Superior temporal gyrus (tissue), 1 donor: ENCODE measurements around the gene COQ8A.
"Not testable (repeated sequence)": the region's sequence is repeated elsewhere in the genome, so short reads cannot be mapped to it uniquely, and the experiment has no call there.

ENCODE experiments used
- DNase-seq: peaks from one replicate; pipeline ENCODE4 v3.0.0-alpha.2; 2016; ENCODE audit errors: extremely low spot score

COQ8A gene

DNA sequence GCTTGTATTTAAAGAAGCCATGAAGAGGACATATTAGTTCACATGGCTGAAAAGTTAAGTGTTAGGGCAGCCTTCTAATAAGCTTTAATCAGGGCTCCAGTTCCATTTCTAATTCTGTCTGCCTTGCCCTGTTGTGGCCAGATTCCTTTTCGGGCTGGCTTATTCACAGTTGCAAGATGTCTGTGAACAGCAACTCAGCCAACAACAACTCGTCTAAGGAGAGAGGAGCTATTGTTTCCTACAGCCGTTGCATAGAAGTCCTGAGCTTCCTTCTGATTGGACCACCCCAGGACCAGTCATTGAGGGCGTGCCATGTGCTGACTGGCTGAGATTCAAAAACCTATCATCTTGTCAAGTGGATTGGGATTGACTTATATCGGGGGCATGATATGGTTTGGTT is 18.6 kb upstream of the COQ8A start:
- DNase-seq = no peak

DNA sequence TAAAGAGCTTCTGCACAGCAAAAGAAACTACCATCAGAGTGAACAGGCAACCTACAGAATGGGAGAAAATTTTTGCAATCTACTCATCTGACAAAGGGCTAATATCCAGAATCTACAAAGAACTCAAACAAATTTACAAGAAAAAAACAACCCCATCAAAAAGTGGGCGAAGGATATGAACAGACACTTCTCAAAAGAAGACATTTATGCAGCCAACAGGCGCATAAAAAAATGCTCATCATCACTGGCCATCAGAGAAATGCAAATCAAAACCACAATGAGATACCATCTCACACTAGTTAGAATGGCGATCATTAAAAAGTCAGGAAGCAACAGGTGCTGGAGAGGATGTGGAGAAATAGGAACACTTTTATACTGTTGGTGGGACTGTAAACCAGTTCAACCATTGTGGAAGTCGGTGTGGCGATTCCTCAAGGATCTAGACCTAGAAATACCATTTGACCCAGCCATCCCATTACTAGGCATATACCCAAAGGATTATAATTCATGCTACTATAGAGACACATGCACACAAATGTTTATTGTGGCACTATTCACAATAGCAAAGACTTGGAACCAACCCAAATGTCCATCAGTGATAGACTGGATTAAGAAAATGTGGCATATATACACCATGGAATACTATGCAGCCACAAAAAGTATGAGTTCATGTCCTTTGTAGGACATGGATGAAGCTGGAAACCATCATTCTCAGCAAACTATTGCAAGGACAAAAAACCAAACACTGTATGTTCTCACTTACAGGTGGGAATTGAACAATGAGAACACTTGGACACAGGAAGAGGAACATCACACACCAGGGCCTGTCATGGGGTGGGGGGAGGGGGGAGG is 10.6 kb upstream of the COQ8A start:
- DNase-seq = not testable (repeated sequence)

DNA sequence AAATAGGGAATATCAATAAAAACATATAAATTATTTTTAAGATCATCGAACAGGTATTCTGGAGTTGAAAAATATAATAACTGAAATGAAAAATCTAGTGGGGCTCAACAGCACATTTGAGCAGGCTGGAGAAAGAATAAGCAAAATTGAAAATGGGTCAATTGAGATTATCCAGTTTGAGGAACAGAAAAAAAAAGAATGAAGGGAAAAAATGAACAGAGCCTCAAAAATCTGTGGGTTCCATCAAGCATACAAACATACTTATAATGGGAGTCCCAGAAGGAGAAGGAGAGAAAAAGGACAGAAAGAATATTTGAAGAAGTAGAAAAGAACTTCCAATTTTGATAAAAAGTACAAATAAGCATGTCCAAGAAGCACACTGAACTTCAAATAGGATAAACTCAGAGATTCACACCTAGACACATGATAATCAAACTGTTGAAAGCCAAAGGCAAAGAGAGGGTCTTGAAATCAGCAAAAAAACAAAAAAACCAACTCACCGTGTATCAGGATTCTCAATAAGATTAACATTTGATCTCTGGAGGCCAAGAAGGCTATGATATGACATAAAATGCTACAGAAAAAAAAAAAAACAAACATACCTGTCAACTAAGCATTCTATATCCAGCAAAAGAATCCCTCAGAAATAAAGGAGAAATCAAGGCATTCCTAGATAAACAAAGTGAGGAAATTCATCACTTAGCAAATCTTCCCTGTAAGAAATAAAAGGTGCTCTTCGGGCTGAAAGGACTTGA is 5.4 kb upstream of the COQ8A start:
- no peak for DNase-seq

DNA sequence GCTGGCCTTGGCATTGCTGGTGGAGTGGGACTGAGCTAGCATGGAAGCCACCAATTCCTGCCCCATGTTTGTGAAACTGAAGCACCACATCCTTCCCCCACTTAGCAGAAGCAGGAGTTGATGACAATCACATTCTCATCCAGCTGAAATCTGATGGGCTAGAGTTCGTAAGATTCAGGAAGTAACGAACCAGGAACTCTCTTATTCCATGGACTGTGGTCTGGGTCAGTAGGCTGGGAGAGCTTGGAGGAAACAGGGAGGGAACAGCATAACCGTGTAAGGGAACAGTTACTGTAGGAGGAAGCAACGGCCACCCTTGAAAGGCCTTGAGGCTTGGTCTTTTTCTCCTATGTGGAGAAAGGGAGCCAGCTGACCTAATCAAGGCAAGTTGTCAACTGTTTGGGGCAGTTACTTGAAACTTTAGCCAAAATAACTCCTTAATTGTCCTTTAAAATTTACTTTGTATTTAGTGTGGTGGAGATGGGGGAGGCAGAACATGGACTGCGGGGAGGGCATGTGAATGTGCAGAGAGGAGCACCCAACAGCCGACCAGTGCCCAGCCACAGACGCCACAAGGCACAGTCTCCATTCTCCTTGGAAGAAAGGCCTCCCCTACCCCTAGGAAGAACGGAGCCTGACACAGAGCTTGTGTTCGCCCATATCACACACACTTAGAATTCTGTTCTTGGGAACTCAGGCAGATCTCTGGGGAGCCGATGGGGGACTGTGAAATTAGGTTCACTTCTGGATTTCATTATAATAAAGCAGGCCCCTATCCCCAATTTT is 2.0 kb upstream of the COQ8A start:
- DNase-seq = no peak

DNA sequence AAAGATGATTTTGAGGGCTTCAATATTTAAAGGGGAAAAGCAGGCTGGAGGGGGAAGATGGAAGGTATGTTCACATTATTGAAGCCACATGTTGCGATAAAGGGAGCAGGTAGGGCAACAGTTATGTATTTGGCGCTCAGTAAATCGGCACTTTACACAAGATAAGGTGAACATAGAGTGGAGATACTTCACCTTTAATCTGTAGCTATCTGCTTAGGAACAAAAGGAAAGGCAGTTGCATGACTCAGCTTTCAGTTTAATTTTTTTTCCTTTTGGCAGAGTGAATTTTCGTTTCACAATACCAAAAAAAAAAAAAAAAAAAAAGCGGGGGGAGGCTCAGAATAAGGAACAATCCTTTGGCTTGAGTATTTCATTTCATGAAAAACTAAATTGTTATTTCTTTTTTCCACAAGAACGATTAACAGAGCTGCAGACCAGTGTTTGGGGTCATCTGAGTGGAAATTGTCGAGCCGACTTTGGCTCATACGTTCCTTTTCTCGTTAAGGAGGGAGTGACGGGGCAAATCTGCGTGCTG is 1.1 kb upstream of the COQ8A start:
- DNase-seq = peak; percentile 72

DNA sequence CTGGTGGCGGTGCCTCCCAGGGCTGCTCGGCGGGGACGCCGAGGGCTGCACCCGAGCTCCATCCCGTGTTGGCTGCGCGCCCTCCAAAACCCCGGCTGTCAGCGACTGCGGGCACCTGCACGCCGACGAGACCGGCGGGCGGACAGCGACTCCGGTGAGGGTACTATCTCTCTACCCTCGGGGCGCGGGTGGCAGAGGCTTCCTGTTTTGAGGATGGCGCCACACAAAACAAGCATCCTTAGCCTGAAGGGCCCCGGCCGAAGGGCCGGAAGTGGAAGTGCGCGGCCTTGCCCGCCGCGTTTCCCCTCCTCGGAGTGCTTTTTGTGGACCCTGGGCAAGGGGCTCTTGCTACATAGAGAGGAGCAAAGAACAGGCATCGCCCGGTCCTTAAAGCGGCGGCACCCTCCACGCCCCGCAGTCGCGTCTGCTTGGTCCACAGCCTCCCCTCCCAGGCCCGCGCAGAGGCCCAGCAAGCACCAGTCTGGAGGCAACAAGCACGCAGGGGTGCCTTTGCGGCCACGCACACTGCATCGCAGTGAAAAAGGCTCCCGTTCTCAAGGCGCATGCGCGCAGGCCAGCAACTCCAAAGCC is 561 bp upstream of the COQ8A start:
- DNase-seq = no peak

DNA sequence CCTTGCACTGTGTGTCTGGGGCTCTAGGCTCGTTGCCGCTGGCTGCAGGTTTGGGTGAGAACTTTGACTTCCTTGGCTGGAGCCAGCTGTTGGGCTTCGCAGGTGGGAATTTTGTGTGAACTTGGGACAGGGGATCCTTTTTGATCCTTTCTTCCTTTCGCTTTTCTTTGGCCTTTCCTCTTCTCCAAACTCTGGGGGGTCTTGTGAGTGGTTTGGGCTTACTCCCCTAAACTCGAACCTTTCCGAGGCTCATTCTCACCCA is 643 bp downstream of the COQ8A start:
- no peak for DNase-seq

DNA sequence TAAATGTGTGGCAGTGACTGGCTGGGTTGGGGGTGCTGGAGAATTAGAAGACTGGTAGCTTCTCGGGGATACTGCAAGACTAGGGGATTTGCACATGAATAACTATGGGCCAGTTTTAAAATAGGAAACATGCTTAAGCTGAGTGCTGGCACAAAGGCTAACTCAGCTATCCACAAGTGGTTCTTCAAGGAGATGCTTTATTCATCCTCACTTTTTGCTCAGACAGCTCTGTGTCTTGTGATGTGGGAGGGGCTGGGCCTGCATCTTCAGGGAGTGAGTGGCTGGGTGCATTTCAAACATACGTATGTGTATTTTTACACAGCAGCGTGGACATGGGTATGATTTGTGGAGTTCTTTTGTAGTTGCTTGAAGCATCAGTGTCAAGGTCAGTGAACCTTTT is 2.3 kb downstream of the COQ8A start:
- DNase-seq = no peak

DNA sequence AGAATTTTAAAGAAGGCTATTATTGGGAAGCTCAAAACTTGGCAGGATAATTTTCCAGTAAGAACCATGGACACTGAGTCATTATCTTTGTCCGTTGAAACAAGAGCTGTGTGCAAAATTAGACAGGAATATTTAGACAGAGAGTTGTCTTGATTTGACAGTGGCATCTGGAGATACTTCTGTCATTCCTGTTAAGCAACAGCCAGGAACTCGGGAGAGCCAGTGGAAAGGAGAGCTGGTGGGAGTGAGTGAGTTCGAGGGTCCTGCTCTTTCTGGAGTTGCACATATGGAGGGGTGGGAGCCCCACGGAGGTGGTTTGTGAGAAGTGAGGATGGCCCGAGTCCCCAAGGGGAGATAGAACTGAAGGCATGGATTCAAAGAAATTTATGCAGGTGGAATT is 3.1 kb downstream of the COQ8A start:
- DNase-seq = no peak

DNA sequence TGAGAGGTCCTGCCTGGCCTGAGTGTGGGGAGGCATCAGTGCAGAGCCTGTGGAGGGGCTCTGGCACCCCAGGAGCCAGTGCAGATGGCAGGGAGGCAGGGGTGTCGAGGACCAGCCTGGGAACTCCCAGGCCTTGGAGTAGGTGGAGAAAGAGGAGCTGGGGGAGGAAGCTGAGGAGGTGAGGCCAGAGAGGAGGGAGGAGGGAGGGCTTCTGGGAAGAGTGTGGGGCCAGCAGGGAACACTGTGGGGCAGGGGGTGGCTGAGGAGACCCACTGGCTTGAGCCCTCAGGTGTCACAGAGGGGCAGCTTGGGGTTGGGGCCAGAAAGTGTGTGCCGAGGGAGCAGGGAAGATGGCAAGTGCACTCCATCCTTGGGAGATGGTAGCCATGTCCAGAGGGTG is 3.8 kb downstream of the COQ8A start:
- no peak for DNase-seq

DNA sequence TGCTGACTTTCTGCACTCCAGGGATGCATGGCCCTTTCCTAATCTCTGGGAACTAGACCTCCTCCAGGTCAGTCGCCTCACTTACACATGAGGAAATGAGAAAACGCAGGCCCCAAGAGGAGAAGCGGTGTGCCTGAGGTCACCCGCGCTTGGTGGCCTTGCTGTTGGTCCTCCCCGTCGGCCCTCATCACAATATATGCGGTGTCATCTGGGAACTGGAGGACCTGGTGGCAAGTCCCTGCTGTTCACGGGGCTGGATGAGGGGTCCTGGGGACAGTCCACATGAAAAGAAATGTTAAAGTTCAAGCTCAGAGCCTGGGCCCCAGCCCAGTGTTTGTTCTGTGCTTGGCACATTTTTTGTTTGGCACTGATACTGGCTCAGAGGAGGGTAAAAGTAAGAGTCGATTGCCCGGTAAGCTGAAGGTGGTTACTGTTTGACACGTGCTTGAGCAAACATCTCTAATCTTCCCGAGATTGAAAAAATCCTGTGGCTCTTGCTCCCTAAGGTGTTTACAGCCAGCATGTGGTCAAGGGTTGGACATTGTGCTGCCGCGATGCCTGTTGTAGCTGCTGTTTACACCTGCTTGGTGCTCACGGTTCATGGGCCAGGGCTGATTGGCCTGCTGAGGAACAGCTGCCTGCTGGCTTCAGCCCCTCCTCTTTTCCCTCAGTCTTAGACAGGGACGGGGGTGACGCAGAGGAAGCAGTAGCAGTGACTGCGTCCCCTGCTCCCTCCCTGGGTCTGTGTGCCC is 5.2 kb downstream of the COQ8A start:
- no peak for DNase-seq

DNA sequence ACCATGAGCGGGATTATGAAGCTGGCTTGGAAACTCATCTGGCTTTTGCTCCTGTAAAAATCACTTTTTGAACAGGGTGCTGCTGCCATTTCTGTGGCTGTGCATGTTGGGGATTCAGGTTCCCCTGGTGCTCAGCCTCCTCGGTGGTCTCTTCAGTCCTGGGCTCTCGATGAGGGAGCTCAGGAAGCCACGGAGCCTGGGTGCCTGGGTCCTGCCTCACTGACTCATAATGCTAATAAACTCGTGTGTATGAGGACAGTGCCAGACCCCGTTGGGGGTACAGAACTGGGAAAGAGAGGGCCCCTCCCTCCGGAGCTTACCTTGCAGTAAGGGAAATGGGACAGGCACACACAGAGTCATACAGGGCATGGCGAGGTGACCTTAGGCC is 5.8 kb downstream of the COQ8A start:
- no peak for DNase-seq

DNA sequence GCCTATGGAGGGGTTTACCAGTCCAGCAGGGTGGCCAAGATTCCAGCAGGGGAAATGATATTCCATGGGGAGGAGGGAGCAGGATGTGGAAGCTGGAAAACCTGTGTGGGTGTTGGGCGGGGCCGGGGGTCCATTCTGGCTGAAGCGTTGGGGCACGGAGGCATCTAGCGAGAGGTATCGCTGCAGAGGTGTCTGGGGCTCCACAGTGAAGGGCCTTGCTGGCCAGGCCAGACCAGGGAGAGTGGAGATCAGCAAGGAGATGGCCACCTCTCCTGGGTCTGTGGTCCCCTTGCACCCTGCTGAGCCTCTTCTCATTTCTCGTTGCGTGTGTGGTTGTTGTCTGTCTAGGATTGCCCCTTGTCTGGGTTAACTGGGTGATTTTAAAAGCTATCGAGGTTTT is 6.2 kb downstream of the COQ8A start:
- DNase-seq = no peak

DNA sequence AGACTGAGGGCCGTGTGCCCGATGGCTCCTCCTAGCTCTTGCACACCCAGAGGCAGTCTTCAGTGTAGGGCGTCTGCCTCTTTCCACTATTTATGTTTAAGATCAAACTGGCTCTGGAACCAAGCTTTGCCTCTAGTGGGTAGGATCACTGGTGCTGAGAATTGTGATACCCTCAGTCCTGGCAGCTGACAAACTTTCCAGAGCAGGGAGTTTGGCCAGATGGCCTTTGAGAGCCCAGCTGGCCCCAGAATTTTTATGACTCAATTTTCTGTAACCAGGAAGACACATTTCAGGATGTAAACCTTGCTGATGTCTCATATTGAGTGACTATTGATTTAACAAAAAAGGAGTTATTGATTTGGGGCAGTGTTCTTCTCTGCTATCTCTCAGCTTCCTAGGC is 6.7 kb downstream of the COQ8A start:
- no peak for DNase-seq

DNA sequence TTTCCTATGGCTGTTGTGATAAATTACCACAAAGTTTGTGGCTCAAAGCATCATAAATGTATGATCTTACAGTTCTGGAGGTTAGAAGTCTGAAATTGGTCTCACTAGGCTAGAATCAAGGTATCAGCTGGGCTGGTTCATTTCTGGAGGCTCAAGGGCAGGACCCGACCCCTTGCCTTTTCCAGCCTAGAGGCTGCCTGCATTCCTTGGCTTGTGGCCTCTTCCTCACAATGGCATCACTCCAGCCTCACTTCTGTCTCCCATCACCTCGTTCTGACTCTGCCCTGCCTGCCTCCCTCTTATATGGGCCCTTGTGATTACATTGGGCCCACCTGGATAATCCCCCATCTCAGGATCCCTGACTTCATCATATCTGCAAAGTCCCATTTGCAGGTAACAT is 8.0 kb downstream of the COQ8A start:
- DNase-seq = no peak

DNA sequence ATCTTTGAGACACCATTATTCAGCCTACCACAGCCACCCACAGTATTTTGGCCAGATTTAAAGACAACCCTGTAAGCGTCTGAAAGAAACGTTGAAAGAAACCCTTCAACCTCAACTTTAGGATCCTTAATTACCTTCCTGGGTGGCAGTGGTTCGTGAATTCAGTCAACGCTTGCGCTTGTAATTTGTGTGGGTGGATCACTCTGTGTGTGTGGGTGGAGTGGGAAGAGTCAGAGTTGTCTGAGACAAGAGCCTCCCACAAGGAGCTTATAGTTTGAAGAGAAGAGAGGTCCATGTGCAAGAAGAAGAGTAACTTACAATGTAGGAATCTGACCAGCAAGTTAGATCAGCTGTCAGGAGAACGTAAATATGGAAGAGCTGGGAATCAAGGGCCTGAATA is 8.4 kb downstream of the COQ8A start:
- DNase-seq = no peak

DNA sequence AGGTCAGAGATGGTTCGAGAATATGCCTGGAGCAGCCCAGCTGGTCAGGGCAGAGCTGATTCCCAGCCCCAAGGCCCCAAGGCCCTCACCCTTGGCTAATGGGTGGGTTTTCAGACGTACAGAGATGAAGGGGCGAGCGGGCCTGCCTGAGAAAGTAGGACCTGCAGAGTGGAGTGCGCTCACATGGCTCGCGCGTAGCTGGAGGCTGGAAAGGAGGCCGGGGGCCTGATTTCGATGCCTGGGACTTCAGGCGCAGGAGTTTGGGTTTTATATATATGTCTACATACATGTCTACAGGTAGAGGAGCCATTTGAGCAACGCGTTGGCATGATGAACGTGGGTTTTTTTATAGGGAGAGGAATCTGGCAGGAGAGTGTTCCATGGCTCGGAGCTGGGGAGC is 8.9 kb downstream of the COQ8A start:
- no peak for DNase-seq

DNA sequence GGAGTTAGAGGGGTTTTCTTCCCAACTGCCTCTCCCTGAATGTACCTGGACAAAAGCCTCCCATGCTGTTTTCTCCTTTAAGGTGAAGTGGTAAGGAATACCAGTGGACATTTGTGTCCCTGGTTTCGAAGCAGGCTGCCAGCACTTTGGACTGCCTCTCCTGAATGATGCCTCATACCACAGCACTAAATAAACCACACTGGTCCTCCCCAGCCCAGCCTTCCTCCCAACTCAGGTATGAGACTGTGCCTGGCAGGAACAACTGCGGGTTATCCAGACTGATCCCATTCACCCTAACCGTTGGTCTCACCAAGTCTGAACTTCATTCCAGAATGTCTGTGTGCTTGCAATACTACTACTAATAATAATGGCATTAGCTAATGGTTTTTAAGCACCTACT is 9.3 kb downstream of the COQ8A start:
- DNase-seq = no peak

DNA sequence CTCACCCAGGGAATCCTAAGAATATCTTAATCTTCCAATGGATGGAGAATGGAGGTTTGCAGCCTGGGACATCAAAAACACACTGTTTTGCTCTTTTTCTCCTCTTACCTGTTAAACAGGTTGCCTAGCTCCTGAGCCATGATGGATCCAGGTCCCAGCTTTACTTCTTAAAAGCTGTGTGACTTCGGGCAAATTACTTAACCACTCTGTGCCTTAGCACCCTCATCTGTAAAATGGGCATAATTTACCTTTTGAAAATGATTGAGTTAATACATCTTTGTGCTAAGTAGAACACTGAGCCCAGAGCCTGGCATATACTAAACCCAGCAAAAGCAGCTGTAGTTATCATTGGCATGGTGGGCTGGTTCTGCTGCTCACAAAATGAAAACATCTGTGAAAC is 10.2 kb downstream of the COQ8A start:
- DNase-seq = no peak

DNA sequence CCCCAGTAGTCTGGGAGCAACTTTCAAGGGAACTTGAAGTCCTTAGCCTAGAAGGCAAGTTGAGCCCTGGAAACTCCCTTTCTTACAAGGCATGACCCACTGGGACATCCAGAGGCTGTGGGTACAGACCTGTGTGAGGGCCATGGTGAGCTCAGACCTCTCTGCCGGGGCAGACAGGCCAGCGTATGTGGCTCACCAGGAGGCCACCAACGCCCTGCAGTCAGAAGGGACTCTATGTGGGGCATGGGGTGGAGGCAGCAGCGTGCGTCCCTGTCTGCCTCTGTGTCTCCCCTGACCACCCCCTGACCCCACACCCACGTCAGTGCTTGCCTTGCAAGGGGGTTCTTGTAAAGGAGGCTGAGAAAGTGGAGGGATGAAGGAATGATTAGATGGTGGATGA is 10.8 kb downstream of the COQ8A start:
- DNase-seq = no peak

DNA sequence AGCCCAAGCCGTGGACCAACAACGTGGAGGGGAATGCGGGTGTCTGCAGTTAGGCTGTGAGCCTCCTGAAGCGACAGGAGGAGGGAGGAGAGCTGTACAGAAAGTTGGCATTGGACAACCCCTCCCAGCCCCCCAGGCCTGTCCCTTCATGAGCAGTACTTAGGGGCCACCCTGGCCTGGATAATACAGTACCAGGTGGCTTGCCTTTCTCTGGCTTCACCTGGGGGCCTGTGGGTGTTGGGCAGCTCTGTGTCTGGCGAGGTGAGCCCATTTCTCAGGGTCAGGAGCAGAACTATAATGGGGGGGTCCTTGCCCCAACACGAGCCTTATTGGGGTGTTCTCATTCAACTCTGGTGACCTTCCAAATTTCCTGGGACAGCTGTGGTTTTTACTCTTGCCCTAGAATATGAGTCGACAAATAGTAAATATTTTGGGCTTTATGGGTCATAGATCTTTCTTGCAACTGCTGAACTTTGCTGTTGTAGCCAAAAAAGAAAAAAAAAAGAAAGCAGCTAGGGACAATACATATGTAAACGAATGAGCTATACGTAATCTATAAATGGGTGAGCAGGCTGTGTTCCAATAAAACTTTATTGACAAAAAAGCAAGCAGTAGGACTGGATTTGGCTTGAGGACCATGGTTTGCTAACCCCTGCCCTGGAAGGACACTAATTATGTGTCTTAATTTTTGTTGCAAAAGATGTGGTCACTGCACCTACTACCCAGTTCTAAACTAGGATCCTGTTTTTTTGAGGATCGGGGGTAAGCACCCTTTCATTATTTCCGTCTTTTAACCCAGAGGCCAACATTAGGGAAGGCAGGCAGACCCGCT is 11.4 kb downstream of the COQ8A start:
- no peak for DNase-seq
